Right ventricle myocardium inferior (tissue), 1 donor: ENCODE measurements around the gene NAV3. TPM values are rescaled to one million over a fixed set of nuclear protein-coding genes. Genes with fewer than 3 reads are reported as not detected.

Experiments
- ATAC-seq: fragments of 200-7000 bp; cut with Tn5 transposase; one replicate; pipeline ENCODE4 v1.9.1; 2020; ENCODE audit warnings: mild to moderate bottlenecking, moderate library complexity
- DNase-seq: peaks from one replicate; pipeline ENCODE4 v3.0.0; 2021; ENCODE audit errors: missing footprints
- intact Hi-C: fragments of 100-400 bp; cut with DNase I; formaldehyde crosslinking; loops from one replicate; pipeline ENCODE4 v1.11.0; 2022
- total RNA-seq: library from RNA; stranded (reverse); fragmentation: NEBNext Ultra II Directional; extraction: Animal tissue kit (Norgen Biotek cat#: 25700); gene quantifications from one replicate; pipeline ENCODE4 v1.2.1, GENCODE V29; 2021
- donor health status: DM: no; HTN: yes; CAD: no; lungs with severe emphysema.

Gene NAV3
- total RNA-seq, 1 donor from 2014 or later: 2.6 TPM

DNA sequence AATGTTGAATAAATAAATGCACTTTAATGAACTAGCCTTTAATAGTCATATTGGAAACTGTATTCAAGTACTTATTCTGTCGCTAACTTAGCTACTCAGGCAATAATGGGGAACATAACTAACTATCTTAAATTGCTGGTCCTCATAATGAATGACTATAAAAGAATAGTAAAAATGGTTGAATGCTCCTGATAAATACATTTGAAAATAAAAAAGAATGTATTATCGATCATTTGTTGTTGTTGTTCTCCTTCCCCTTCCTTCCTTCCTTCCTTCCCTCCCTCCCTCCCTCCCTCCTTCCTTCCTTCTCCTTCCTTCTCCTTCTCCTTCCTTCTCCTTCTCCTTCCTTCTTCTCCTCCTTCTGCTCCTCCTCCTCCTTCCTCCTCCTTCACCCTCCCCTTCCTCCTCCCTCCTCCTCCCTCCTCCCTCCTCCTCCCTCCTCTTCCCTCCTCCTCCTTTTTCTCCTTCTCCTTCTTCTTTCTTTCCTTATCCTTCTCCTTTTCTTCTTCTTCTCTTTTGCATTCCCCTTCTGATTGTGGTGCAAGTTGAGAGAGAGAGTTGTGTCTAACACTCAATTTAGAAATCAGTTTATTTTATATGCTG, 133.0 kb downstream of the NAV3 start:
- ATAC-seq (no peak), DNase-seq (no peak)
- intact Hi-C loops: no loop called here

DNA sequence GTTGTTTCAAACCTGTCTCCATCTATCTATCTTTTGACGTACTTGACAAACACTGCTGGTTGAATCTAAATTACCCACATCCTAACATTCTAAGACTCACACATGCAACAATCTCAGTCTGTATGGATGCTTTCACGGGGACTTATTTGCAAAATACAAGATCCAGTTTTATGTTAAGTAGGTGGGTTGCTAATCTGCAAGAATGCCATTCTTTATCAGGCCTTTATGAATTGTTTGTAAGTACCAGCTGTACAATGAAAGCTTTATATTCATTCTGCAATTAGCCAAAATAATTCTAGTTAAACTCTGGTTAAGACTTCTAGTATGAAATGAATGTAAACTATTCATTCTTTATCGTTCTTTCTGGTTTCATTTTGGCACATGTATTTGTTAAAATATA, 135.1 kb downstream of the NAV3 start:
- DNase-seq (no peak), ATAC-seq (no peak)
- intact Hi-C loops: no loop called here

DNA sequence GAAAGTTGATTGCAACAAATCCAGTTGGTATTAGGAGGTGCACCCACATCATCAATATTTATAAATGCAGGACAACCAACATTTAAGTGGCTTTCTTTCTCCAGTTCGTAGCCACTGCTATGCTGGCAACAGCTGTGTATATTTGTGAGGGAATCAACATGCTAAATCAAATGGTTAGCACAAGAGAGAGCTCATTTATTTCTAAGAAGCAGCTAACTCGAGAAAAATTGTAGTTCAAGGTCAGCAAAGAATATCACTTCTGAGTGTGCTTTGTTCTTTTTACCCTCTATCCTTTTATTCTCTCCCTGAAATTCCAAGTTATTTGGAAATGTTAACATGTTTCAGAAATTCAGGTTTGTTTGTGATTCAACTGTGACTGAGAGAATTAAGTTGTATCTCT, 137.3 kb downstream of the NAV3 start:
- no peak for DNase-seq
- ATAC-seq: no peak
- intact Hi-C loops: no loop called here

DNA sequence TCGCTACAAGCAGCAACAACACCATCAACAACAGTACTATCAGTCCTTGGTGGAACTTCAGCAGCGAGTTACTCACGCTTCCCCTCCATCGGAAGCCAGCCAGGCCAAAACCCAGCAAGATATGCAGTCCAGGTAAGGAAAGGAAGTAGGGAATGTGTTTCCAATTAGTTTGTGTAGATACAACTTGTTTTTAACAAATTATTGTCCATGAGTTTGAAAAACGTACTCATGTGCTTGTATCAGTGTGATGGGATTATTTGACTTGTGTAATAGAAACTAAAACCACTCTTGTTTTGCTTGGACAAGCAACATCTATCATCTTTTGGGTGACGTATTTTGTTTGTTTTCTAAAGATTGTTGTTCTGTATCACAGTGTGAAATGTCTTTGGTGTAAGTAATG, 137.9 kb downstream of the NAV3 start:
- ATAC-seq: no peak
- intact Hi-C loops: no loop called here
- no peak for DNase-seq

DNA sequence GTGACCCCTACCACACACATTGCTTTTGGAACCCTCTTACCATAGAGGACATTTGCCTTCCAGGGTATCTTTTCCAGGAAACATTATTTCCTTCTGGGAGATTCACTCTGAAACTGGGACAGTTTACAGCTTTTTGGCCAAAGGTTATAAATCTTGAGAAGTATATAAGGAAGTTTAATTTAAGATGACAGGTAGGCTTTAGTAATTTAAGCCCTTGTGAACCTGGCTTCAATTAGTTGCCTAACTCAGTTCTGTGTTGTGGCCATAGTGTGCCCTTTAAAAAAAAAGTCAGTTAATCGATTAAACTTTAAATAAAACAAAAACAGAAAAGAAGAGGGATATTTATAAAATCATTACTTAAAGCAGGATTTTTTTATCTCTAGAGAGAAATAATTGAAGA, 142.9 kb downstream of the NAV3 start:
- no peak for ATAC-seq

DNA sequence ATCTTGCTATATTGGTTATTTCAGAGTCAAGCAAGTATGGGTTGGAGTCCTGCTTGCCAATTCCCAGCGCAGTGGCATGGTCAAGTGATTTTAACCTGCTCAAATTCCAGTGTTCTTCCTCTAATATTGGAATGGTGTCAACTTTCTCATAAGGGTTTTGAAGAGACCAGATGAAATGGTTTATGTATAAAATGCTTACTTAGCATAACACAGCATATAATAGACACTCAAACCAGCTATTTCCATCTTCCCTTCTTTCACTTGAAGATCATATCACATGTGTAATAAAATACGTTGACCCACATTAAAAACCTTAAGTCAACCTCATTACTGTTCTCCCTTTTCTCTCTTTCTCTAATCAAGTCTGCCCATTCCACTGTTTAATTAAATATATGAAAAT, 144.0 kb downstream of the NAV3 start:
- intact Hi-C loops: no loop called here
- DNase-seq (no peak), ATAC-seq (no peak)

More for the DNA sequence above, 142.9 kb downstream of the NAV3 start:
- intact Hi-C loops: no loop called here
- DNase-seq: no peak

DNA sequence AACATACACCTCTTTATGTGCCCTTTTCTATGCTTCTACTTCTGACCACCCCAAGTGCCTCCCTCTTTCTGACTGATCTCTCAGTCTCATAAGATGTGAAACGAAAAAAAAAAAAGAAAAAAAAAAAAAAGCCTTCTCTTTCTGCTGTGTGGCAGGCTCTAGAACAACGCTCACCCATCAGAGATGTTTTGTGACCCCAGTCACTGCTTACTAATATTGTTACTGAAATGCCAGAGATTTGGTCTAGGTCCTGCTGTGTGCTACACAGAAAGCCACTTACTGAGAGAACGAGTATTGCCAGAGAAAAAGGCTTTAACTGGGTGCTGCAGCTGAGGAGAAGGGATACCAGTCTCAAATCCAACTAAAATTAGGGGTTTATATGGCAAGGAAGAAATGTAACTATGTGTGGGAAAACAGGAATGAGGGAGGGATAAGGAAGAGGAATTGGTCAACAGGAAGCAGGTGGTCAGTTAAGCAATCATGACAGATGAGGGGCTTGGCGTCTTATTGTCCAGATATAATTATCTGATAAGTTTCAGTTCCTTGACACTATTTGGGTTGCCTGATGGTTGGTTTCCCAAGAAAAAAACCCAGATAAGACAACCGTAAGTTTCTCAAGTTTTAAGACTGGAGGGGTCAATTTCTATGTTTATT, 149.0 kb downstream of the NAV3 start:
- intact Hi-C loops: no loop called here
- ATAC-seq: no peak
- no peak for DNase-seq

DNA sequence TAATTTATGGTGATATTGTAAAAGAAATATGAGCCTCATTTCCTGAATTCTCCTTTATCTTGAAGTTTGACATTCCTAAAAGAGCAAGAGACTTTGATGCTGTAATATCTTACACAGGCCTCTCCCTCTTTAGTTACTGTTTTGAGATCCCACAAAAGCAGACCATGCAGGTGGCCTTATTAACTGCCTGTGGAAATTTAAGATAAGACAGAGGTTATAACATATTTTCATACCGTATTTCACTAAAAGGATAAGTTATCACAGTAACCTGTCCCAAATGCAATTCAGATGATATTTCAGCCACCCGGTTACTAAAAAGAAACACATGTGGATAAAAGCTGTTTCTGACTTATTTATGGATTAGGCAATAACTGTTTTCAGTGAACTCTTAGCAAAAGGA, 150.1 kb downstream of the NAV3 start:
- intact Hi-C loops: no loop called here
- ATAC-seq (no peak), DNase-seq (no peak)

DNA sequence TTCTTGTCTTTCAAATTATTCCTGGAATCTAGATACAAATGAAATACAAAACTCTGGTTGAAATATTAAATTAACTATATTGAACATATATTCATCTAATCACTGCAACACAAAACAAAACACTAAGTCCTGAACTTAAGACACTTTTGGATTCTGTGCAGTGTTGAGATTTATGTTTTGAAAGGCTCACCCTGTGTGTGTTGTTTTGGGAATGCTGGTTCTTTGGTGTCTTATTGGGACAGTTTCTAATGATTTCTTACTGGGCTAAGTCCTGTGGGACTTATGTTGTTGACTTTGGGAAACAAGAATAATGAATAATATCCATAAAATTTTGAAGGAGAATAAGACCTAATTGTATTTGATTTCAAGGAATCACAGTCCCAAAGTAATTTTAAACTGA, 153.2 kb downstream of the NAV3 start:
- intact Hi-C loops: no loop called here
- DNase-seq (no peak), ATAC-seq (no peak)

DNA sequence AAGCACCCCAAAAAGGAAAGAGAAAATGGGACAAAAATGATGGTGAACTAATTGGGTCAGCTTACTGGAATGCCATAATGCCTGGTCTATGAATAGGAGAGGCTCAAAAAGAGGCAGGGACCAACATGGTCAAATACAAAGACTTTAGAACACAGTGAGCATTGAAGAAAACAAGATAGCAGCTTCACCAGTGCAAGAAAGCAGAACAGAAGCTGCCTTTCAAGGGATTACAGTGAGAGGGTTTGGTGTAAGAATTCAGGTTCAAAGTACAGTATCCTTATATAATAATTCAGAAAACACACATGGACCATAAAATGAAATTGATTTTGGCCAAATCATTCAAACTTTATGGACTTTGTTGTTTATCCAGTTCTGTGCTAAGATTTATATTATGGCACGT, 162.1 kb downstream of the NAV3 start:
- ATAC-seq: no peak
- DNase-seq: no peak
- intact Hi-C loops: loop anchor here (10.0 kb wide), 1 partner anchor 132 kb away; no protein-coding TSS in a partner anchor

DNA sequence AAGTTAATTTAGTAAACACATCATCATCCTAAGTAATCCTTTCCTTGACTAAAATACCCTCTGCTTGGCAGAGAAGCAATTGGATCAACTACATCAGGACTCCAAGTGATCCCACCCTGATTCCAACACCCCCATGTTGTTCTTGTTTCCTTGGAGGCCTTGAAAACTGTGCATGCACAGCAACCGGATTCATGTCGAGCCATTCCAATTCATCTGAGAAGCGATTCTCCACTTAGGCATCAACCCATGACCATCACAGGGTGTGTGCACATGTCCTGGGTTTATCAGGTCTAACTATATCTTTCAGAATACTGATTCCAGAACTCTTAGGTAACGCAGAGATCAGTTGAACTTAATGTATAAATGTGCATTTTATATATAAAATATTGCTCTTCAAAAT, 163.0 kb downstream of the NAV3 start:
- DNase-seq (no peak), ATAC-seq (no peak)
- intact Hi-C loops: loop anchor here (10.0 kb wide), 1 partner anchor 131 kb away; no protein-coding TSS in a partner anchor

DNA sequence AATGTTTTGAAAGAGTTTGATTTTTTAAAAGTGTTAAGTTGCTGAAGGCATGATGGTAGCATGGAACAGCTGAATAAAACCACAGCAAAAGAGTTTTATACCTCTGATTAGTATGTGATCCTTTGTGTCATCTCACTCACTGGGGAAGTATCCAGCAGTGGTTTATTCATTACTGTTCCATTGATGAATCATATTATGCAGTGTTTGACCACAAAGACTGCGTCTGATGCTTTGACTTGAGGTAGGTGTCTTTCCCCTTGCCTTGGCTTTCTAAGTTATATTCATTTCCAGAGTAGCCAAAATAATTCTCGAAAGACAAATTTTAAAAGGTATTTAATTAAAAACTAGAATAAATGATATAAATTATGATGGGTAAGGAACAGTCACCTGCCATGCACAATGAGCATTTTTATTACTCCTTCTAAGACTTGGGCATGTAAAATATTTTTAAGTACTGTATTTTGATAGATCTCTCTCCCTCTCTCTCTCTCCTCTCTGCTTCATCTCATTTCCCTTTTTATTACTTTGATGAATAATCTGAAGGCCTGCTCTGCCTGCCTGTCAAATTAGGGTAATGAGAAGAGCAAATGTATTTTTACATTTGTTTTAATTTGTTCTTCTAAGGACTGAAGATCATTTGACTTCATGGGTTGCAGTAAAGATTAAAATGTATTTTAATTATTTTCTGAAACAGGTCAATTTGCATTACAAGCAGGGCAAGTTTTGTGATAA, 164.9 kb downstream of the NAV3 start:
- no peak for DNase-seq
- intact Hi-C loops: loop anchor here (10.0 kb wide), 1 partner anchor 129 kb away; no protein-coding TSS in a partner anchor
- ATAC-seq: no peak

DNA sequence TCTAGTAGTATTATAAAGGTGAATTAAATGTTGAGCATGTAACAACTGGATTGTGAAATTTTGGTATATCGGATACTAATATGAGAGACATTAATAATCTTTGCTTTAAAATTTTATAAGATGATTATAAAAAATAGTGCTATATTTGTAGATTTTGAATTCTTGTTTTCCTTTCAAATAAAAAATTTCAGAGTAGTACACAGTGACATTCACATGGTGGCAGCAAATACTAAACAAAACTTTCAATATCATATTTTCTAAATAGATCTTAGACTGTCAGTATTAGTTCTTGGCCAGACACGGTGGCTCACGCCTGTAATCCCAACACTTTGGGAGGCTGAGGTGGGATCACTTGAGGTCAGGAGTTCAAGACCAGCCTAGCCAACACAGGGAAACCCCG, 166.0 kb downstream of the NAV3 start:
- no peak for ATAC-seq
- intact Hi-C loops: loop anchor here (10.0 kb wide), 1 partner anchor 128 kb away; no protein-coding TSS in a partner anchor
- no peak for DNase-seq

DNA sequence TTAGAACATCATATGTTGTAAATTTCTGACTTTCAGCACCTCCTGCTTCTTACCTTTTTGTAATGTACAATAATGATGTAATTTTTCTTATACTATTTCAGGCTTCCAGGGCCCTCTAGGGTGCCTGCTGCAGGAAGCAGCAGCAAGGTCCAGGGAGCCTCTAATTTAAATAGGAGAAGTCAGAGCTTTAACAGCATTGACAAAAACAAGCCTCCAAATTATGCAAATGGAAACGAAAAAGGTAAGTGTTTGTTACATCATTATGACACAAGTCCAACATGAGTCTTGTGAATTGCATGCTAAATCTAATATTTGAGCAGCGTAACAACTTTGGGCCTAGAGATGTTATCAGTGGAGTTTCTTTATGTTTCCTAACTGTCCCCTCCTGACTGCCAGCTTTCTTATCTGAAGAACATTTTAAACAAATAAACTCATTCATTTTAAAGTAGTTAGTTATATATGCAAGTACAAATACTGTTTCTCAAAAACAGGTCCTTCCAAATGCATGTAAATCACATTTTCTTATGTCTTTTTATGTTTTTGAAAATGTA, 167.6 kb downstream of the NAV3 start:
- no peak for DNase-seq
- ATAC-seq: no peak
- intact Hi-C loops: loop anchor here (10.0 kb wide), 1 partner anchor 126 kb away; no protein-coding TSS in a partner anchor

DNA sequence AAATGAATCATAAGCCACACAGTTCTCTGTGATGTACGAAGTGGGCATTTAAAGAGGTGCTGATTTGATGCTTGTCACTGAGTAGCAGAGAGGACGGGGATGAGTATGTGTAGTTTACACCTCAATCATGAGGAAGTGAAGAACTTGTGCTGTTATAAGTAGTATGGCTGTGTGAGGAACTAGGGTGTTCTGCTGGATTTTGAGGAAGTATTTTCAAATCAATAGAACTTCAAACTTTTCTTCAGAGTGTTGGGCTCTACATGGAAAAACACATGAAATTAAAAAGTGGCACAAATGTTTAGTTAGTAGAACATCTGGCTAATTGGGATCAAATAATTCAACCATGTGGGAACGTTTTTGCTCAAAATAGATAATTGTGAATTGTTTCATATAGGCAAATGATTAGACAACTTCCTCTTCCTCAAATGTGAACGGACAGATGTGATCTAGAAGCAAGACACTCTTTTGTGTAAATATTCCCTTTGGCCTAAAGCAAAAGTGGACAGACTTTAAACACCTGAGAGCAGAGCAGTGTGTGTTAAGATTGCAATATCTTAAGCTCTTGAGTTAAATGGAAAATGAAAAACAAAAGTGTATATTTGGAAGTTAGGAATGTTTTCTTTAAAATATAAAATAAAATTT, 168.5 kb downstream of the NAV3 start:
- intact Hi-C loops: loop anchor here (10.0 kb wide), 1 partner anchor 126 kb away; no protein-coding TSS in a partner anchor

DNA sequence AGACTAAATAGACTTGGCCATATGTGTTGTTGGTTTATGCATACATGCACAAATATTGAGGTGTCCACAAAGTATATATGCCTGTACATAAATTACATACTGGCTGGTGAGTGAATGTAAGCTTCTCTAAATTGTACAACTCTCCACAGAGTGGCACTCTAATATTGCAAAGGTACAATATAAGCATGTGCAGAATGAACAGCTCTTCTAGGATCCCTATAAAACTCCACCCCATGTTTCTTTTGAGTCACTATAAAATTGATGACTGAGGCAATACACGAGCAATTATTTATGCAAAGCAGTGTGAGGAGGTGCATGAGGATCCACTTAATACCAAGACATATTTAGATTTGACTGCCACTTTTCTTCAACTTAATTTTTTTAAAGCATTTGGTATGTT, 172.2 kb downstream of the NAV3 start:
- ATAC-seq (no peak), DNase-seq (no peak)
- intact Hi-C loops: loop anchor here (10.0 kb wide), 1 partner anchor 1172 kb away; no protein-coding TSS in a partner anchor

More for the DNA sequence above, 168.5 kb downstream of the NAV3 start:
- ATAC-seq (no peak), DNase-seq (no peak)

DNA sequence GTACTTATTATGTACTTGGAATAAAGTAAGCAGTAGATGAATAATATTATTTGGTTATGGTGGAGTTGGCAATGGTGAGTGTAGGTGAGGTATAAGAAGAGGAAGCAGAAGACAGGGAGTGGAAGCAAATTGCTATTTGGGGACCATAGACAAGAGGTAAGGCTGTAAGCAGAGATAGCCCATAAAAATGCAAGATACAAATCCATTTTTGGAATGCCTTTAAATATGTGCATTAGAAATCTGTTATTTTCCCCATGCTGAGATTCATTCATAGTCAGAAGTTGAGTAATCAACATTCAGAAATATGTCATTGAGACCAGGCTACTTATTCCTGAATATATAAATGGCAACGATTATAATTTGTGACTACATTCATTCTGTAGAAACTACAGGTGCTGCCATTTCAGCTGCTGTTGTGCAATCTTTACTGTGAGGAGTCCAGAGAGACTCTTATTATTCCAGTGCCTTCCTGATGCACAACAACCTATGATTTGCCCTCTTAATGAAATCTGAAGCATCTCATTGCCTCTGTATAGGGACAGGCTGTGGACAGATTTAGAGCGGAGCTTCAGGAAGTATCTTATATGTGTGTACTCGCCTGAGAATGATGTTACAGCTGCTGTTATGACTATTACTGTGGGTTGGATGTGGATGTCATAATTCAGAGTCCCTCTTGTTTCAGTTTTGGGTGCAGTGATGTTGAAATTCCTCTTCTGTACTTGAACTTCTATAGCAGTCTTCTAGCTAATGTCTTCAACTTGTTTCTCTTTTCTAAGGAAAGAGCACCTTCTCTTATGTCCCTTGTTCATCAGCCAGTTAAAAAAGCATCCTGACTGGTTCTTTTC, 173.8 kb downstream of the NAV3 start:
- intact Hi-C loops: loop anchor here (10.0 kb wide), 1 partner anchor 1170 kb away; no protein-coding TSS in a partner anchor
- ATAC-seq: no peak
- no peak for DNase-seq

DNA sequence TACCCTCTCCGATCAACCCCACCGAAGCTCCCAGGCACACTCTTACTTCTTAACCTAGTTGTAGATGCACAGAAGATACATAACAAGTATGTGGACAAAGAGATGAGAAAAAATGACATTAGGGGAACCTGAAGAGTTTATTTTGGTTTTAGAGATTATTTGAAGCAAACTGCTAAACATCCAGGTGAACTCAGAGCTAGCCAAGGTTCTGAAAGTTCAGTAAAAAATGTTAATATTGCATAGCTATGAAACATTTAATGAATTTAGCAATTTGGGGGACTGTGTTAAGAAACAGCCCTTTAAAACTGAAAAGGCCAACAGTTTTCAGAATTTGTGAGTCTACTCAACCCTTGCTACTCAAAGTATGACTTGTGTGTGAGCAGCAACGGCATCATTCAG, 174.4 kb downstream of the NAV3 start:
- intact Hi-C loops: loop anchor here (10.0 kb wide), 1 partner anchor 1170 kb away; no protein-coding TSS in a partner anchor
- no peak for ATAC-seq
- DNase-seq: no peak
